Activated CD8-positive, alpha-beta T cell treated with anti-CD3 and anti-CD28 coated beads for 36 hours (primary cell): Measurements from ENCODE around the gene IREB2. TPM values are rescaled to one million over a fixed set of nuclear protein-coding genes. Genes with fewer than 3 reads are reported as not detected.

Source experiments
- ATAC-seq: fragments of 200-7000 bp; cut with Tn5 transposase; one replicate; pipeline ENCODE4 v1.10.0; 2021; ENCODE audit warnings: mild to moderate bottlenecking, moderate library complexity
- CTCF ChIA-PET: fragments of 350-600 bp; sonication (Branson Sonifier 250); formaldehyde crosslinking; loops from one replicate; lab custom pipeline; 2021; ENCODE audit warnings: antibody characterized with exemption; lab: Charles Lee
- POLR2A ChIA-PET: fragments of 350-600 bp; sonication (Branson Sonifier 250); formaldehyde crosslinking; loops from one replicate; lab custom pipeline; 2021; ENCODE audit warnings: antibody characterized with exemption; lab: Charles Lee
- DNase-seq: peaks from one replicate; pipeline ENCODE4 v3.0.0-alpha.2; 2020
- H3K27ac Mint-ChIP-seq: one replicate; pipeline ENCODE4 v1.8.0; 2021; ENCODE audit warnings: mild to moderate bottlenecking, mixed read lengths
- H3K27me3 Mint-ChIP-seq: one replicate; pipeline ENCODE4 v1.8.0; 2021; ENCODE audit warnings: mixed read lengths
- H3K36me3 Mint-ChIP-seq: one replicate; pipeline ENCODE4 v1.8.0; 2021; ENCODE audit warnings: low read depth, mixed read lengths
- H3K4me1 Mint-ChIP-seq: one replicate; pipeline ENCODE4 v1.8.0; 2021; ENCODE audit warnings: low read depth, mixed read lengths
- H3K4me3 Mint-ChIP-seq: one replicate; pipeline ENCODE4 v1.8.0; 2021; ENCODE audit warnings: mild to moderate bottlenecking, moderate library complexity, mixed read lengths
- H3K9me3 Mint-ChIP-seq: one replicate; pipeline ENCODE4 v1.8.0; 2021; ENCODE audit warnings: mixed read lengths
- intact Hi-C: fragments of 100-400 bp; cut with micrococcal nuclease; formaldehyde crosslinking; loops from one replicate; pipeline ENCODE4 v1.10.0; 2022
- total RNA-seq, 2 experiments: library from RNA; stranded (reverse); gene quantifications; one replicate each; pipeline ENCODE4 v1.2.3, GENCODE V29; 2021
- TF ChIP-seq, protein P1 (sequence below): fragments of 200-600 bp; IDR thresholded peaks from one replicate; pipeline ENCODE4 v1.8.0; 2022; ENCODE audit warnings: antibody characterized with exemption, mild to moderate bottlenecking

IREB2 gene
- total RNA-seq, 2 experiments from 2014 or later, result 68.2 to 78.7 TPM

DNA sequence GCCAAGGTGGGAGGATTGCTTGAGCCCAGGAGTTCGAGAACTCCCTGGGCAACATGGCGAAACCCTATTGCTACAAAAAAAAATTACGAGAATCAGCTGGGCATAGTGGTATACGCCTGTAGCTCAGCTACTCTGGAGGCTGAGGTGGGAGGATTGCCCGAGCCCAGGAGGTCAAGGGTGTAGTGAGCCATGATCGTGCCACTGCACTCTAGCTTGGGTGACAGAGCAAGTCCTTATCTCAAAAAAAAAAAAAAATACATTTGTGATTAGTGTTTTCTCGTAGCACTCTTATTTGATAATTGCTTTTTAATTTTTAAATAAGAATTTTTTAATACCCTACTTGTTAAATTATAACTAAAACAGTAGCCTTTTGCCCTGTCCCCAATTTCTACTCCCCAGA, 18.4 kb downstream of the IREB2 start:
- TF ChIP-seq, protein P1, sequence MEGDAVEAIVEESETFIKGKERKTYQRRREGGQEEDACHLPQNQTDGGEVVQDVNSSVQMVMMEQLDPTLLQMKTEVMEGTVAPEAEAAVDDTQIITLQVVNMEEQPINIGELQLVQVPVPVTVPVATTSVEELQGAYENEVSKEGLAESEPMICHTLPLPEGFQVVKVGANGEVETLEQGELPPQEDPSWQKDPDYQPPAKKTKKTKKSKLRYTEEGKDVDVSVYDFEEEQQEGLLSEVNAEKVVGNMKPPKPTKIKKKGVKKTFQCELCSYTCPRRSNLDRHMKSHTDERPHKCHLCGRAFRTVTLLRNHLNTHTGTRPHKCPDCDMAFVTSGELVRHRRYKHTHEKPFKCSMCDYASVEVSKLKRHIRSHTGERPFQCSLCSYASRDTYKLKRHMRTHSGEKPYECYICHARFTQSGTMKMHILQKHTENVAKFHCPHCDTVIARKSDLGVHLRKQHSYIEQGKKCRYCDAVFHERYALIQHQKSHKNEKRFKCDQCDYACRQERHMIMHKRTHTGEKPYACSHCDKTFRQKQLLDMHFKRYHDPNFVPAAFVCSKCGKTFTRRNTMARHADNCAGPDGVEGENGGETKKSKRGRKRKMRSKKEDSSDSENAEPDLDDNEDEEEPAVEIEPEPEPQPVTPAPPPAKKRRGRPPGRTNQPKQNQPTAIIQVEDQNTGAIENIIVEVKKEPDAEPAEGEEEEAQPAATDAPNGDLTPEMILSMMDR, result no peak
- no peak for ATAC-seq
- DNase-seq, result no peak
- Mint-ChIP-seq H3K27ac (no peak overlapping the region), H3K36me3 (peaks cover 34% of the 10 kb centered on the region), H3K27me3 (no peaks in the 10 kb centered on the region), H3K4me1 (peaks cover 76% of the 10 kb centered on the region), H3K4me3 (no peak overlapping the region), H3K9me3 (no peaks in the 10 kb centered on the region)
- ChIA-PET CTCF (no interaction called here), POLR2A (no interaction called here)
- intact Hi-C loops, result no loop called here

- intact Hi-C loops, result no loop called here
- TF ChIP-seq, protein P1, result no peak
- DNase-seq (no peak), ATAC-seq (no peak)
- peak overlapping the region; percentile 26 for H3K27ac Mint-ChIP-seq
- H3K4me3 Mint-ChIP-seq, result no peak overlapping the region
- no peaks in the 10 kb centered on the region for H3K27me3 Mint-ChIP-seq
- H3K36me3 Mint-ChIP-seq, result peaks cover 30% of the 10 kb centered on the region
- ChIA-PET POLR2A (no interaction called here), CTCF (no interaction called here)
- H3K9me3 Mint-ChIP-seq, result no peaks in the 10 kb centered on the region
- H3K4me1 Mint-ChIP-seq, result peaks cover 78% of the 10 kb centered on the region
Measured at GRCh38 chr15:78457101-78457500, 19.1 kb downstream of the IREB2 start.

DNA sequence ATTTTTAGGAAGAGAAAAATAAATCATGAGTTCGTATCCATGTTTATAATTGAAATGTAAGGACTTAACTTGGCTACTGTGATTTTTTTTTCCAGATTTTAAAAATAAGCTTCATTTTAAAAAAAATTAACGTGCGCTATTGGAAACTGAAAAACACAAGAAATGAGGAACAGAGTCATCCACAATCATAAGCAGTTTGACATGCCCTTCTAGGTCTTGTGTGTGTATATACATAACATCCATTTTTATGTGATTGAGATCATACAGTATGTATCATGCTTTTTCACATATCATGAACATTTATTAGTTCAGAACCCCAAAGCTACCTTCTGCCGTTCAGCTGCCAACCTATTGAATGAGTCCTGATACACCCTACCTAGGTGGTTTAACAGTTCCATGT, 22.7 kb downstream of the IREB2 start:
- H3K4me3 Mint-ChIP-seq, result no peak overlapping the region
- TF ChIP-seq, protein P1, result no peak
- ATAC-seq (no peak), DNase-seq (no peak)
- peaks cover 35% of the 10 kb centered on the region for H3K36me3 Mint-ChIP-seq
- H3K9me3 Mint-ChIP-seq, result no peaks in the 10 kb centered on the region
- CTCF ChIA-PET, result interaction anchor here (1.3 to 1.4 kb wide), 3 partner anchors 10 to 38 kb away, joined by 3 to 4 read pairs (median 4); no protein-coding TSS in a partner anchor
- H3K27ac Mint-ChIP-seq, result peak overlapping the region; percentile 67
- H3K4me1 Mint-ChIP-seq, result peaks cover 45% of the 10 kb centered on the region
- no peaks in the 10 kb centered on the region for H3K27me3 Mint-ChIP-seq
- intact Hi-C loops, result no loop called here
- POLR2A ChIA-PET, result interaction anchor here (0.7 to 1.9 kb wide), 3 partner anchors 10 to 81 kb away, joined by 3 to 7 read pairs (median 5); no protein-coding TSS in a partner anchor

GRCh38 chr15:78461171-78461888, 23.3 kb downstream of the IREB2 start:
- Mint-ChIP-seq H3K4me1 (peaks cover 40% of the 10 kb centered on the region), H3K27me3 (no peaks in the 10 kb centered on the region), H3K4me3 (no peak overlapping the region), H3K27ac (peak overlapping the region; percentile 67), H3K36me3 (peaks cover 36% of the 10 kb centered on the region), H3K9me3 (no peaks in the 10 kb centered on the region)
- TF ChIP-seq, protein P1, result no peak
- ChIA-PET POLR2A (interaction anchor here (1.4 to 1.9 kb wide), 2 partner anchors 11 to 80 kb away, joined by 5 to 7 read pairs; no protein-coding TSS in a partner anchor), CTCF (interaction anchor here (1.3 to 1.4 kb wide), 3 partner anchors 11 to 38 kb away, joined by 3 to 4 read pairs (median 4); no protein-coding TSS in a partner anchor)
- intact Hi-C loops, result no loop called here
- no peak for ATAC-seq
- DNase-seq, result no peak

DNA sequence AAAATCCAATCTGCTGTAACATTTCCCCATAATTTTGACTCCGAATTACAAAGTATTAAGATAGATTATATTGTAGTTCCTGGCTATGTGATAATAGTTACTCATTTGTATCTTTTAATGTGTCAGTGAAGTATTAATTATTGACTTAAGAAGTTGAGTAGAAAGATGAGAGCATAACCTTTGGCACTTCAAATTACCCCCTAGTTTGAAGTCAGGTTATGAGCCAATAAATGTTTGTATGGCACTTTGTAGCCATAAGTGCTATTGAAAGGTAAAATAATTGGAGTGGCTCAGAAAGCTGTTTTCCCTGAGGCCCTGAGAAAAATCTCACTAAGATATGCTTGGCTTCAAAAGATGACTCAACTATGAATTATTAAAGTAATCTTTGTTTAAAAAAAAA, 31.0 kb downstream of the IREB2 start:
- intact Hi-C loops, result no loop called here
- H3K4me1 Mint-ChIP-seq, result peaks cover 2% of the 10 kb centered on the region
- ChIA-PET CTCF (interaction anchor here (1.3 kb wide), 2 partner anchors 13 to 19 kb away, joined by 5 read pairs; no protein-coding TSS in a partner anchor), POLR2A (no interaction called here)
- H3K9me3 Mint-ChIP-seq, result no peaks in the 10 kb centered on the region
- DNase-seq (no peak), ATAC-seq (no peak)
- TF ChIP-seq, protein P1, result no peak
- no peak overlapping the region for H3K4me3 Mint-ChIP-seq
- no peaks in the 10 kb centered on the region for H3K27me3 Mint-ChIP-seq
- no peak overlapping the region for H3K27ac Mint-ChIP-seq
- peaks cover 30% of the 10 kb centered on the region for H3K36me3 Mint-ChIP-seq
